ENCODE results near the gene BRD4. TPM values are rescaled to one million over a fixed set of nuclear protein-coding genes. Genes with fewer than 3 reads are reported as not detected.

BRD4 gene
- polyA plus RNA-seq, 6 donors from 2014 or later = 13.5 to 51.9 (median 18.4) TPM

DNA sequence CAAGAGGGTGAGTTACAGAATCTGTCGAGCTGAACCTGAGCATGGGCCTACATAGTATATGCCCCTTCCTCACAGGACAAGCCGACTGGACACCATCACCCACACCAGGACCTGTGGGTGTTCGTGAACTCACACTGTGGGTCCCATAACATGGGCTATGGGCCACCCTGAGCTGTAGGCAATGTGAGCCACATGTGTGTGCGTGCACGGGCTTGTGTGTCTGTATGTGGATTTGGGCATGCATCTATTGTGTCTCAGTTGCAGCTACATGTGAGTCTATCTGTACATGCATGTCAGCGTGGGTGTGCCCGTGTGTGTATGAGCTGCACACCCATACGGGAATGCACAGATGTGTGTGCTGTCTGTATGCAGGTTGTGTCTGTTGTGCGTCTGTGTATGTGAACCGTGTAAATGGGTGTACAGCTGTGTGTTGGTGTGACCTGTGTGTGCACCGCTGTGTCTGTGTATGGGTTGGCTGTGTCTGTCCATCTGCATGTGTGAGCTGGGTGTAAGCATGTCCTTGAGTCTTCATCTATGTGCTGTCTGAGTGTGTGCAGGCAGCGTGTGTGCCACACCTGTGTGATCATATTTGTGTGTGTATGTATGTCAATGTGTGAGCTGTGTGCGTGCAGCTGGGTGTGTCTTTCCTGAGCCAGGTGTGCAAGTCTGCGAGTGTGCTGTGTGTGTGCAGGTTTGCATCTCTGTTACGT, 133.2 kb downstream of the BRD4 start:
- Mint-ChIP-seq H3K27ac (no peak overlapping the region), H3K27me3 (peaks cover 42 to 71% (median 62%) of the 10 kb centered on the region in 3 donors)
- no peak for DNase-seq

GRCh38 chr19:15197942-15198341, 134.4 kb downstream of the BRD4 start:
- Mint-ChIP-seq H3K4me1 (peaks cover 20 to 35% (median 22%) of the 10 kb centered on the region in 3 donors), H3K4me3 (peak overlapping the region in 5 of 8 donors; percentile 14 to 72 (median 50)), H3K9me3 (peaks cover 0 to under 1% (median 0%) of the 10 kb centered on the region in 7 donors), H3K36me3 (peaks cover 0 to 19% of the 10 kb centered on the region in 2 donors), H3K27ac (no peak overlapping the region), H3K27me3 (peaks cover 49 to 71% (median 67%) of the 10 kb centered on the region in 3 donors)
- ATAC-seq (ENCODE audit: low read depth in 2 of 2) (no peak), DNase-seq (no peak)

More for the DNA sequence above, 133.2 kb downstream of the BRD4 start:
- peak overlapping the region; percentile 1 to 88 (median 77) for H3K4me3 Mint-ChIP-seq
- peaks cover 0 to 2% (median 0%) of the 10 kb centered on the region in 7 donors for H3K9me3 Mint-ChIP-seq
- peaks cover 20 to 35% (median 22%) of the 10 kb centered on the region in 3 donors for H3K4me1 Mint-ChIP-seq
- peaks cover 0 to 20% of the 10 kb centered on the region in 2 donors for H3K36me3 Mint-ChIP-seq
- ATAC-seq (ENCODE audit: low read depth in 2 of 2) = no peak

DNA sequence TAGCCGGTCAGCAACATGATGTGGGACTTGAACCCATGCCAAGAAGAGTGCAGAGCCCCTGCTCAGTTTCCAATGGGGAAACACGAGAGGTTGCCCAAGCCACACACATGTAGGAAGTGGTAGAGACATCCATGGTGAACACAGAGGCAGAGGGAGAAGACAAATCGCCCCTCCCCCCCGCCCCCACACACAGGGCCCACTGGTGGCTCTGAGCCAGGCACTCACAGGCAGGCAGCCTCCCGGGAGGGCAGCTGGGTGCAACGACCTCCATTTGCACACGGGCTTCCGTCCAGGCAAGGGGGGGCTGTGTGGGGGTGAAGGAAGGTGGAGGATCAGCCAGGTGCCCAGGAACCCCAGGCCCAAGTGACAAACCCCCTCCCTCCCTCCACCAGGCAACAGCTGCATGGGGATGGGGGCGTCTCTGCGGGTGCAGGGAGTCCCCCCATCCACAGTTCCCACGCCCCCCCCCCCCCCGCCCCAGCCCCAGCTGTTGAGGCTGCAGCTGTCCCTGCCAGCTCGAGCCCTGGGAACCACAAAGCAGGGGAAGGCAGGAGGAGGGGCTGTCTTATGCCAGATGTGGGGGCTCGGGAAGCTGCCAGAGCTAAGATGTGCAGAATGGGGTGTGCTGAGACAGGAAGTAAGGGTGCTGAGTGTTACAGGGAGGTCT, 134.9 kb downstream of the BRD4 start:
- Mint-ChIP-seq H3K9me3 (no peaks in the 10 kb centered on the region), H3K27ac (no peak overlapping the region), H3K27me3 (peaks cover 47 to 71% (median 66%) of the 10 kb centered on the region in 3 donors), H3K4me1 (peaks cover 20 to 35% (median 22%) of the 10 kb centered on the region in 3 donors), H3K36me3 (peaks cover 0 to 15% of the 10 kb centered on the region in 2 donors), H3K4me3 (peak overlapping the region in 3 of 8 donors; percentile 70 to 73 (median 71))
- DNase-seq = no peak
- ATAC-seq (ENCODE audit: low read depth in 2 of 2) = peak in 1 of 2 donors; percentile 33

DNA sequence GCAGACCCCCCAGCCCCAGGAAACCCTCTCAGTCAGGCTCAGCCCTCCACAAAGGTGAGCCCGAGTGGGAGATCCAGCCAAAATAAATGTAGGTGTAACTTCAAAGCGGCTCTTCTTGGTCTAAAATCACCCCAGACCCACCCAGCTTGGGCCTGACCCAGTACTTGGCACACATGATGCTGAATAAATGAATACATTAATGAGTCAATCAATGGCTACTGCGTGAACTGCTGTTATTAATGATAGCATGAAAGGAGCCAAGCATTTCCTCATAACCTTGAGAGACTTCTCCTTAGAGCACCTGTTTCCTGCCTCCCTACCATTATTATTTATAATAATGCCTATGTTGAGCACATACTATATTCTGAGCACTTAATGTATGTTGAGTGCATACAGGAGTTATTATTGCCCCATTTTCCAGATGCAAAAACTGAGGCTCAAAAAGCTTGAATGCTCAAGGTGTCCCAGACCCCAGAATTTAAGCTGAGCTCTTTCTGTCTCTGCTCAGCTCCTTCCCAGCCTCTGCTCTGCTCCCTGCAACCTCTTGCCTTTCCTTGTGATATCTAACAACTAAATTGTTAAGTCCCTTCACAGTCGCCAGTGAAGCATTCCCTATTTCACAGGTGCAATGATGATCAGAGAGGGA, 135.9 kb downstream of the BRD4 start:
- Mint-ChIP-seq H3K9me3 (no peaks in the 10 kb centered on the region), H3K27me3 (peaks cover 47 to 71% (median 71%) of the 10 kb centered on the region in 3 donors), H3K4me1 (peaks cover 20 to 34% (median 22%) of the 10 kb centered on the region in 3 donors), H3K27ac (peak overlapping the region in 1 of 6 donors; percentile 49), H3K36me3 (peaks cover 0 to 15% of the 10 kb centered on the region in 2 donors), H3K4me3 (peak overlapping the region in 7 of 8 donors; percentile 45 to 87 (median 70))
- ATAC-seq (ENCODE audit: low read depth in 2 of 2) (no peak), DNase-seq (no peak)

DNA sequence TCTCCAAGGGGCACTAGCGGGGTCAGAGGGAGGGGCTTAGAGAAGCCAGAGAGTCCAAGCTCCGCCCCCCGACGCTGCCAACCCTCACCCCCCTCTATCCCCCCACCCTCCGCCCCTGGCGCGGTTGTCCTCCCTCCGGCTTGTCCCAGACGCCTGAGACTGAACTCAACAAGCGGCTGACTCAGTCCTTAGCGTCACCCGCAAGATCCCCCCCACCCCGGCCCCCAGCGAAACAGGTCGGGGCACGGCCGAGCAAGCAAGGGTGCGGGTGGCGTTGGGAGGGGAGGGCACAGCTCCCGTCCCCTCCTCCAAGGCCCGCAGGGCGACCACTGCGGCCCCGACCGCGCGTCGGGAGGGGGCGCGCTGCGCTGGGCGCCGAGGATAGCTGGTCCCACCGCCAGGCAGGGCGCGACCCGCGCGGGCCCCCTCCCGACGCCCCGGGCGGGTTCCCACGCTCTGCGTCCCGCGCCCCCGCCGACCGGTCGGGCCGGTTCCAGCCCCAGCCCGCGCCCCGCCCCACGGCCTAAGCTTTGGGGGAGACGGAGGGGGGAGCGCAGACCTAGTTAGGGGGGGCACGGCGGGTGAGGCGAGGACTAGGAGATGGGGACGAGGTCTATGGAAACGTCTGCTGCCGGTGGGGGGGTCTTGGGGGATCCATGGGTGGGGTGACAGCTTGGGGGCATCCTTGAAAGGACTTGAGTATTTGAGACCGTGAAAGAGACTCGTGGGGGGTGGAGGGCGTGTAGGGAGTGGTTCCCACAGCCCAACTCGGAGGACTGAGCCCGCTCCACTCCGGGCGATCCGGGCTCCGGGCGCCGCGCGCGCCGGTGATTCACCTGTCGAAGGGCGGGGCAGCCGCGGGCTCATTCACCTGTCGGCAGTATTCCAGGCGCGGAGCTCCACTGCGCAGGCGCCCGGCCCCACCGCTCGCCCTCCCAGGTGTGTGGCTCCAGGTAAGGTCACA, 136.7 kb downstream of the BRD4 start:
- peaks cover 20 to 29% (median 22%) of the 10 kb centered on the region in 3 donors for H3K4me1 Mint-ChIP-seq
- ATAC-seq (ENCODE audit: low read depth in 2 of 2) = peak; percentile 34 to 43
- H3K9me3 Mint-ChIP-seq = no peaks in the 10 kb centered on the region
- peak overlapping the region in 7 of 8 donors; percentile 15 to 87 (median 70) for H3K4me3 Mint-ChIP-seq
- H3K36me3 Mint-ChIP-seq = peaks cover 0 to 15% of the 10 kb centered on the region in 2 donors
- H3K27me3 Mint-ChIP-seq = peaks cover 47 to 72% (median 70%) of the 10 kb centered on the region in 3 donors
- DNase-seq = no peak
- no peak overlapping the region for H3K27ac Mint-ChIP-seq

- Mint-ChIP-seq H3K27ac (peak overlapping the region in 1 of 6 donors; percentile 42), H3K9me3 (no peaks in the 10 kb centered on the region), H3K4me3 (peak overlapping the region in 7 of 8 donors; percentile 41 to 83 (median 70)), H3K4me1 (peaks cover 20 to 29% (median 22%) of the 10 kb centered on the region in 3 donors), H3K27me3 (peaks cover 47 to 80% (median 70%) of the 10 kb centered on the region in 3 donors), H3K36me3 (peaks cover 0 to 15% of the 10 kb centered on the region in 2 donors)
- DNase-seq = no peak
- no peak for ATAC-seq (ENCODE audit: low read depth in 2 of 2)
Observed at GRCh38 chr19:15194938-15195337, 137.4 kb downstream of the BRD4 start.

DNA sequence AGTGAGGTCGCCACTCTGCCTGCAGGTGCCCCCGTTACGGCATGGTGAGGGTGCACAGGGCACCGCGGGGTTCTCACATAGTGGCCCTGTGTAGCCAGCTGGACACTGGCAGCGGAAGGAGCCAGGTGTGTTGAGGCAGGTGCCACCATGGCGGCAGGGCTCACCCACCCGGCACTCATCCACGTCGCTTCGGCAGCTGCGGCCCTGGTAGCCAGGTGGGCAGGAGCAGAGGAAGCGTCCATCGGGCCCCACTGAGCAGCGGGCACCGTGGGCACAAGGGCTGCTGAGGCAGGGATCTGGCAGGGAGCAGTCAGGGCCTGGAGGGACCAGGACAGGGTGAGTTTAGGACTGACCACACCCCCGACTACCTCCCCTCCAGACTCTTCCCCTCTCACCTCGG, 140.4 kb downstream of the BRD4 start:
- H3K27ac Mint-ChIP-seq = no peak overlapping the region
- H3K4me3 Mint-ChIP-seq = peak overlapping the region in 1 of 8 donors; percentile 7
- H3K9me3 Mint-ChIP-seq = peaks cover 0 to 4% (median 0%) of the 10 kb centered on the region in 7 donors
- peaks cover 0 to 7% of the 10 kb centered on the region in 2 donors for H3K36me3 Mint-ChIP-seq
- peaks cover 8 to 13% (median 9%) of the 10 kb centered on the region in 3 donors for H3K4me1 Mint-ChIP-seq
- H3K27me3 Mint-ChIP-seq = peaks cover 29 to 61% (median 51%) of the 10 kb centered on the region in 3 donors
- ATAC-seq (ENCODE audit: low read depth in 2 of 2) (no peak), DNase-seq (no peak)

DNA sequence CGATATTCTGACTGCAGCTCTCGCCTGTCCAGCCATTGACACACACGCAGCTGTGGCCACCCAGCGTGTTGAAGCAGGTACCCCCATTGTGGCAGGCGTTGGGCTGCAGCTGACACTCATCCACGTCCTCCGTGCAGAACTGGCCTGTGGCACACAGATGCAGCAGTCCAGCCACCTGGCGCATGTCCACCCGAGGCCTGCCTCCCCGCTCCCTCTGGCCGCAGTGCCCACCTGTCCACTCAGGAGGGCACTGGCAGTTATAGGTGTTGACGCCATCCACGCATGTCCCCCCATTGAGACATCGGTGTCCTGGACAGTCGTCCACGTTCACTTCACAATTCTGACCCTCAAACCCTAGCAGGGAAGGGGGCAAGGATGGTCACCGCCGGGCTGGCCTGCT, 140.8 kb downstream of the BRD4 start:
- peaks cover 0 to 7% of the 10 kb centered on the region in 2 donors for H3K36me3 Mint-ChIP-seq
- H3K27ac Mint-ChIP-seq = no peak overlapping the region
- H3K4me1 Mint-ChIP-seq = peaks cover 8 to 9% (median 9%) of the 10 kb centered on the region in 3 donors

GRCh38 chr19:15188851-15189250, 143.5 kb downstream of the BRD4 start:
- H3K4me1 Mint-ChIP-seq = peaks cover 0 to 3% (median 0%) of the 10 kb centered on the region in 3 donors
- no peak overlapping the region for H3K4me3 Mint-ChIP-seq
- no peak overlapping the region for H3K27ac Mint-ChIP-seq
- no peak for DNase-seq
- H3K9me3 Mint-ChIP-seq = peaks cover 0 to 4% (median 0%) of the 10 kb centered on the region in 7 donors
- no peaks in the 10 kb centered on the region for H3K36me3 Mint-ChIP-seq
- peaks cover 12 to 52% (median 41%) of the 10 kb centered on the region in 3 donors for H3K27me3 Mint-ChIP-seq
- no peak for ATAC-seq (ENCODE audit: low read depth in 2 of 2)

More for the DNA sequence above, 140.8 kb downstream of the BRD4 start:
- DNase-seq (no peak), ATAC-seq (ENCODE audit: low read depth in 2 of 2) (no peak)
- Mint-ChIP-seq H3K4me3 (no peak overlapping the region), H3K27me3 (peaks cover 25 to 56% (median 46%) of the 10 kb centered on the region in 3 donors), H3K9me3 (peaks cover 0 to 4% (median 0%) of the 10 kb centered on the region in 7 donors)

DNA sequence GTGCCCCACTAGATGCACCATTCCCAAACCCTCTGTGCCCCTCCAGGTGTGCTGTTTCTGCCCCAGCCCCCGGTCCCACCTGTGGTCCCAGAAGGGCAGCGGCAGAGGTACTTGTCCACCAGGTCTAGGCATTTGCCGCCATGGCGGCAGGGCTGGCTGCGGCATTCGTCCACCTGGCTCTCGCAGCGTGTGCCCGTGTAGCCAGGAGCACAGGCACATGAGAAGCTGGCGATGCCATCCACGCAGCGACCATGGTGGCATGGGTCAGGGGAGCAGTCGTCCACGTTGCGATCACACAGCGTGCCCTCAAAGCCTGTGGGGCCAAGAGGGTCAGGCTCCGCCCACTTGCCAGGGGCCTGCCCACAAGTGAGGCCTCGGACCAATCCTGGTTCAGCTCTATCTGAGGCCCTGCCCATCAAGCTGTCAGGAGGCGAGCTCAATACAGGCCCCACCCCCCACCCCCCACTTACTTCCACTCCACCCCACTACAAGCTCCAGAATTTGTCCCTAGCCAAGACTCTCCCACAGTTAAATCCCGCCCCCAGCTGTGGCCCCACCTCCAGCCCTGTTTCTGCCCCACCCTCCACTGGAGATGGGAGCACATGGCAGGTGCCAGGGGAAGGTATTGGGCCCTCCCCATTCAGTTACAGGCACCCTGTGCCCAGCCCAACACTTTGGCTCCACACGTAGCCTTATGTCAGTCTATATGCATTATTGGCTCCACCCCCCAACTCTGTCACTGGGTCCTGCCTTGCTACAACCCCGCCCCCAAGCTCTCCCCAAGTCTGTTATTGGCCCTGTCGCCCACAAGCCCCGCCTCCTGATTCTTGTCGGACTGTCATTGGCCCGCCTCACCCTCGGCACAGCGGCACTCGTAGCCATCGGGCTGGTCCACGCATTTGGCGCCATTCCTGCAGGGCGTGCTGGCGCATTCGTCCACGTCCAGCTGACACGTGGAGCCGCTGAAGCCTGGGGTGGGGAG, 145.0 kb downstream of the BRD4 start:
- no peak overlapping the region for H3K4me3 Mint-ChIP-seq
- no peak overlapping the region for H3K27ac Mint-ChIP-seq
- H3K9me3 Mint-ChIP-seq = peaks cover 0 to 4% (median 0%) of the 10 kb centered on the region in 7 donors
- no peak for DNase-seq
- peaks cover 0 to 3% (median 0%) of the 10 kb centered on the region in 3 donors for H3K4me1 Mint-ChIP-seq
- peaks cover 4 to 41% (median 33%) of the 10 kb centered on the region in 3 donors for H3K27me3 Mint-ChIP-seq
- no peak for ATAC-seq (ENCODE audit: low read depth in 2 of 2)
- no peaks in the 10 kb centered on the region for H3K36me3 Mint-ChIP-seq
